ENCODE results near the gene TMEM179B.
"Not testable (repeated sequence)": the region's sequence is repeated elsewhere in the genome, so short reads cannot be mapped to it uniquely, and the experiment has no call there.

Gene TMEM179B

DNA sequence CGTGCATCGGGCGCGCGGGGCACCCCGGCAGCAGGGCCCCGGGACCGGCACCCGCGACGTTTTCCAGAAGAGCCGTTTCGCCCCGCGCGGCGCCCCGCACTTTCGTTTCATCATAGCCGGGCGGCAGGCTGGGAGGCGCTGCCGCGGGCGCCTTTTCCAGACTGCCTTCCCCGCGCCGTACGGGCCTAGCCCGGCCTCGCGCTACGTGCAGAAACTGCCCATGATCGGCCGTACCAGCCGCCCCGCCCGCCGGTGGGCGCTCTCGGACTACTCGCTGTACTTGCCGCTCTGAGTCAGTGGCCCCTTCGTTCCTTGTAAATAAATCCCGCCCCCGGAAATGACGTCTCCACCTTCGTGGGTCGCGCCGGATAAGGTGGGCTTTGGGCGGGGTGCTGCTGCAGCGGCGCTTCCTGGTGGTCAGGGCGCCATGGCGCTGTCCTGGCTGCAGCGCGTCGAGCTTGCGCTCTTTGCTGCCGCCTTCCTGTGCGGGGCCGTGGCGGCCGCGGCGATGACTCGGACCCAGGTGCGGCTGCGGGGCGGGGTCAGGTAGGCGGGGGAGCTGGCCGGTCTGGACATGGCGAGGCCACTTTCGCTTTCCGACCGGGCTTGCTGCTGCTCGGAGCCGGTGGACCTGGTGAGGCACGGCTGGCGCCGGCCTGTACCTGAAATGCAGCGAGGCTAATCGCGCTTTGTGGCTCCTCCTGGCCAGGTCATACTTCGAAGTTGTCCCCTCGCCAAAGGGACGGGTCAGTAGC lies at the start of gene TMEM179B:
TSS of gene TMEM179B (plus strand) at position 398 of the 755 bp plus-strand sequence. CDS start at position 428, 30 bp downstream.
- peak; percentile 96 to 97 for DNase-seq

- DNase-seq = no peak
Observed at GRCh38 chr11:62747475-62748160, 39.6 kb upstream of the TMEM179B start.

DNA sequence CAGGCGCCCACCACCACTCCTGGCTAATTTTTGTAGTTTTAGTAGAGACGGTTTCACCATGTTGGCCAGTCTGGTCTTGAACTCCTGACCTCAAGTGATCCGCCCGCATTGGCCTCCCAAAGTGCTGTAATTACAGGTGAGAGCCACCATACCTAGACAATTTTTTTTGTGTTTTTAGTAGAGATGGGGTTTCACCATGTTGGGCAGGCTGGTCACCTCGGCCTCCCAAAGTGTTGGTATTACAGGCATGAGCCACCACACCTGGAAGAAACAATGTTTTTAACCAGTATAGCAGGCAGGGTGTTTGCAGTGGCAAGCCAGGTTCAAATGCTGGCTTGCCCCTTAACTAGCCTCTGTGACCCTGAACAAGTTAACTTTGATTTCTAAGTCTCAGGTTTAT lies 37.3 kb upstream of the TMEM179B start:
- DNase-seq = not testable (repeated sequence)

GRCh38 chr11:62752177-62752785 lies 34.9 kb upstream of the TMEM179B start:
- DNase-seq = no peak

- DNase-seq = no peak
Observed at GRCh38 chr11:62752994-62753735, 34.0 kb upstream of the TMEM179B start.

GRCh38 chr11:62753736-62754603 lies 33.2 kb upstream of the TMEM179B start, which contains the start of gene ZBTB3:
ZBTB3 (minus strand) TSS chr11:62754160; CDS start chr11:62753664, 496 bp downstream.
- DNase-seq = peak; percentile 96 to 97

GRCh38 chr11:62755086-62755615 lies 32.1 kb upstream of the TMEM179B start:
- DNase-seq = no peak

GRCh38 chr11:62757846-62758788 lies 29.1 kb upstream of the TMEM179B start:
- DNase-seq = no peak

DNA sequence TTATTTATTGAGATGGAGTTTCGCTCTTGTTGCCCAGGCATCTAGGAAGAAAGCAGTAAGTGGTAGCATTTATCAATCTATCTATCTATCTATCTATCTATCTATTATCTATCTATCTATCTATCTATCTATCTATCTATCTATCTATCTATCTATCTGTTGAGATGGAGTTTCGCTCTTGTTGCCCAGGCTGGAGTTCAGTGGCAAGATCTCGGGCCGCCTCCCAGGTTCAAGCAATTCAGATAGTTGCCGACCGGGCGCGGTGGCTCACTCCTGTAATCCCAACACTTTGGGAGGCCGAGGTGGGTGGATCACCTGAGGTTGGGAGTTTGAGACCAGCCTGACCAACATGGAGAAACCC lies 26.4 kb upstream of the TMEM179B start:
- not testable (repeated sequence) for DNase-seq

DNA sequence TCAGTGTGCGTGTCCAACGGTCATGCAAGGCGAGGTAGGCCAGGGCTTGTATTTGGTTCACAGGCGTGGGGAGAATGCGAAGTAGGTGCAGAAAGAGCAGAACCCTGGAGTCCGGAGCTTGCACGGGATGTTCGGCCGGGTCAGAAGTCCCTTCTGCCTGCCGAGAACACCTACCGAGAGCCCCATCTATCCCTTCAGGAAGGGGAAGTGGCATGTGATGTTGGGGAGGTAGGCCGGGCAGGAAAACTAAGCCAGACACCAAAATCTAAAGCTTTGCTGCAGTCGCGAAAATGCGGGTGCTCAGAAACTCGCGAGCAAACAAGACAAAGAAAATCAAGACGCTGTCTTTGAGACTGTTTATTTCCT lies 16.4 kb upstream of the TMEM179B start:
- DNase-seq = no peak

DNA sequence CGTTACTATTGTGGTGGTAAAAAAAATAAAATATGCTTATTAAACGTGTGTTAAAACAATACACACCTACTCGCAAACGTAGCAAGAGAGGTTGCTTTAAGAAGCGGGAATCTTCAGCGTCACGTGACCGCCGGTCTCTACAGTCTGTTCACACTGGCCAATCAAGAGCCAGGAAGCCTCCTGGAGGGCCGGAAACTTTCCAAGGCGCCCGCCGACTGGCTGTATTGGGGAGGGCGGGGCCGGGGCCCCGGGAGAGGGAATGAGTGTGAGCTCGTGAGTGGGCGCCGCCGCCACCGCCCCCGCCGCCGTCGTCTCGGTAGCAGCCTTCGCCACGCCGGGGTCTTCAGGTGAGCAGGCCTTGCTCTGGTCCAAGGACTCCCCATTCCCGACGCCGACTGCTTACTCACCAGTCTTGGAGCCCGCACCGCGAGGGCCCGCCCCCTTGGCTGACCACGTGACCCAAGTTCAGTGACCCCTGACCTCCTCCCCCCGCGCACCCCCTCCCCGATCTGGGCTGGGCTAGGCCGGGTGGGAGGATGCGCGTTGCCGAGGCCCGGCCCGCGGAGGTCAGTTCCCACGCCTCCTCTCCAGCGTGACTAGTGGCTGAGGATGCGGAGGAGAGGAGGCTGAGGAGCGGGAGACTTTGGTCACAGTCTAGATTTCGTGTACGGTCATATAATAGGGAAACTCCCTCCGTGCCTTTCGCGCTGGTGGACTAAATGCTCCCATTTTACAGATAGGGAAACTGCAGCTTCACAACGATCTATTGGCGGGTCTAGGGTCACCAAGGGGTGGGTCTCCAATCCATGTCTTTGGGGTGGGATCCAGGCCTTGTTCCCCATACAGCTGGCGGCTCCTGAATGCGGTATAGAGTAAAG lies 15.8 kb upstream of the TMEM179B start, which contains the start of gene TAF6L:
TSS of gene TAF6L (plus strand) at position 253 of the 878 bp plus-strand sequence. CDS start 4,388 bp downstream, outside the sequence.
- peak; percentile 90 to 91 for DNase-seq

DNA sequence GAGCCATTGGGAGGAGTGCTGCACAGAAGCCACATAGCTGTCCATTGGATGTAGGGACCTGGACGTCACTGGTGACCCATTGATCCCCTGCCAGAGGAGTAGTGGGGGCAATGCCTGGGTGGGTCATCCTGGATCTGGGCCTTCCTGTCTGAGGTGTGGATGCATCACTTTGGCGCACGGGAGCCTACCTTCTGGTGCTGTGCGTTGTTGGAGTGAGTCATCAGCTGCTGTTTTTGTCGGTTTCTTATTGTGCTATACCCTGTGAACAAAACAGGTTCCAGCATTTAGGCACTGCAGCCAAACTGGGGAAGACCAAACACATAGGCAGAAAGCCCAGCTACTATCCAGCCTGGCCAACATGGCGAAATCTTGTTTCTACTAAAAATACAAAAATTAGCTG lies 12.8 kb upstream of the TMEM179B start:
- DNase-seq = no peak

DNA sequence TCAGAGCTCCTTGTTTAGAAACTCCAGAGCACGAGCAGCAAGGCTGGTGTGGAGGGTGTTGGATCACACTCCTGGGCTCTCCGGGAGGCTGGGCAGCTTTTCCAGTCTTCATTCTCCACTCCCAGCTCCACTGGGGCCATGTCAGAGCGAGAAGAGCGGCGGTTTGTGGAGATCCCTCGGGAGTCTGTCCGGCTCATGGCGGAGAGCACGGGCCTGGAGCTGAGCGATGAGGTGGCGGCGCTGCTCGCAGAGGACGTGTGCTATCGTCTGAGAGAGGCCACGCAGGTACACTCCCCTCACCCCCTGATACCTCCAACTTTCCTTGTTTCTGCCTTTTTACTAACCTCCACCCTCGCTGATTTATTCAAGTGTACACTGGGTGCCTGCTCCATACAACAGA lies 11.6 kb upstream of the TMEM179B start:
- DNase-seq = no peak

GRCh38 chr11:62777389-62777788 lies 9.8 kb upstream of the TMEM179B start:
- no peak for DNase-seq

GRCh38 chr11:62778441-62778840 lies 8.8 kb upstream of the TMEM179B start:
- DNase-seq = no peak

- no peak for DNase-seq
Observed at GRCh38 chr11:62782753-62783152, 4.4 kb upstream of the TMEM179B start.

GRCh38 chr11:62786318-62787004 lies 741 bp upstream of the TMEM179B start:
- DNase-seq = peak; percentile 76 to 79

DNA sequence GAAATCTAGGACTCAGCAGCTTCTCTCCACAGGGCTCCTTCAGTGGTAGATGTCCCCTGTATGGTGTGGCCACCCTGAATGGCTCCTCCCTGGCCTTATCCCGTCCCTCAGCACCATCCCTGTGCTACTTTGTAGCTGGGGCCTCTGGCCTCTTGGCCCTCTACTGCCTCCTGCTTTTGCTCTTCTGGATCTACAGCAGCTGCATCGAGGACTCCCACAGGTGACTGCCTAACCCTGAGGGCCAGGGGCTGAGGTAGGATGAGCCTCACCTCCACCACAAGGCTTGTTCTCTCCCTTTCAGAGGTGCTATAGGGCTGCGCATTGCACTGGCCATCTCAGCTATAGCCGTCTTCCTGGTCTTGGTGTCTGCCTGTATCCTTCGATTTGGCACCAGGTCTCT lies 1.8 kb downstream of the TMEM179B start:
- DNase-seq = no peak

DNA sequence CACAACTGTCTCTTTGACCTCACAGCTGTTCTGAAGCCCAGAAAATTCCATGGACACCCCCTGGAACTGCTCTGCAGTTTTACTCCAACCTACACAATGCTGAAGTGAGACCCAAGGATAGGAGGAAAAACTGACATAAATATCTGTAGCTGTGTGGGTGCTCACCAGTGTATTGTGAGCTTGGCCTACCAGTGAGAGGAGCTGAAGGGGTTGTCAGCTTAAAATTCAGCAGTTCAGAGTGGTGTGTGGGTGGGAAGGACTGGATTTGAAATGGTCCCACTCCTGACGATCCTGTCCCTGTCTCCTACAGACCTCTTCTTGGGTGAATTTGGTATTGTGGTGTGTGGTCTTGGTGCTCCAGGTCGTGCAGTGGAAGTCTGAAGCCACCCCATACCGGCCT lies 2.4 kb downstream of the TMEM179B start:
- no peak for DNase-seq
